HG03025 (cell line): ENCODE results near the gene SCARB1.
"Not testable (repeated sequence)": the region's sequence is repeated elsewhere in the genome, so short reads cannot be mapped to it uniquely, and the experiment has no call there.

ENCODE experiments used
- ATAC-seq: cut with Tn5 transposase; IDR thresholded peaks from one replicate; pipeline ENCODE4 v1.9.1; 2021; ENCODE audit warnings: mild to moderate bottlenecking, moderate library complexity; ENCODE audit not compliant: unreplicated experiment, low FRiP score

Gene SCARB1

DNA sequence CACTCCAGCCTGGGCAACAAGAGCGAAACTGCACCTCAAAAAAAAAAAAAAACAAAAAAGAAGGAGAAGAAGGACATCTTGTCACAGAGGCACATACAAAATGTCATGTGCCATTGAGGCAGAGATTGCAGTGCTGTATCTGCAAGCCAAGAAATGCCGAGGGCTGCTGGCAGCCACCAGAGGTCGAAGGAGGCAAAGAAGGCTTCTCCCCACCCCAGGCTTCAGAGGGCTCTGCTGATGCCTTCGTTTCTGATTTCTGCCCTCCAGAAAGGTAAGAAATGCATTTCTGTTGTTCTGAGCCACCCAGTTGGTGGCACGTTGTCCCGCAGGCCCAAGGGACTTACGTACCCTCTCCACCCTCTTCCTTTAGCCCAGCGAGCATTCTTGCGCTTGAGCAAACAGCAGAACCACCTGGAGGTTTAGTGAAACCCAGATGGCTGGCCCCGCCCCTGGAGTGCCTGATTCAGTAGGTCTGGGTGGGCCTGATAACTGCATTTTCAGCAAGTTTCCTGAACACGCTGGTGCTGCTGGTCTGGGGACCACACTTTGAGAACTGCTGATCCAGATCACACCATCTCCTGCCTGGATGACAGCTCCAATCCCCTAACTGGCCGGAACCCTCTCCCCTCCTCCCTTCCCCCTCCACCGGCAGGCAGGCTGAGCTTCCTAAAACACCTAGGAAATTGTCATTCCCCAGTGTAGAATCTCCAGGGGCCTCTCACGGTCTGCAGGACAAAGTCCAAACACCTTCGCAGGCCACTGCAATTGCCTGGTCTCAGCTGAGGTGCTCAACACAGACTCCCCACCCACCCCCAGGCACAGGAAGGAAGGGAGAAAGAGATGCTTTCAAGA lies 21.1 kb upstream of the SCARB1 start:
- peak; percentile 77 for ATAC-seq

DNA sequence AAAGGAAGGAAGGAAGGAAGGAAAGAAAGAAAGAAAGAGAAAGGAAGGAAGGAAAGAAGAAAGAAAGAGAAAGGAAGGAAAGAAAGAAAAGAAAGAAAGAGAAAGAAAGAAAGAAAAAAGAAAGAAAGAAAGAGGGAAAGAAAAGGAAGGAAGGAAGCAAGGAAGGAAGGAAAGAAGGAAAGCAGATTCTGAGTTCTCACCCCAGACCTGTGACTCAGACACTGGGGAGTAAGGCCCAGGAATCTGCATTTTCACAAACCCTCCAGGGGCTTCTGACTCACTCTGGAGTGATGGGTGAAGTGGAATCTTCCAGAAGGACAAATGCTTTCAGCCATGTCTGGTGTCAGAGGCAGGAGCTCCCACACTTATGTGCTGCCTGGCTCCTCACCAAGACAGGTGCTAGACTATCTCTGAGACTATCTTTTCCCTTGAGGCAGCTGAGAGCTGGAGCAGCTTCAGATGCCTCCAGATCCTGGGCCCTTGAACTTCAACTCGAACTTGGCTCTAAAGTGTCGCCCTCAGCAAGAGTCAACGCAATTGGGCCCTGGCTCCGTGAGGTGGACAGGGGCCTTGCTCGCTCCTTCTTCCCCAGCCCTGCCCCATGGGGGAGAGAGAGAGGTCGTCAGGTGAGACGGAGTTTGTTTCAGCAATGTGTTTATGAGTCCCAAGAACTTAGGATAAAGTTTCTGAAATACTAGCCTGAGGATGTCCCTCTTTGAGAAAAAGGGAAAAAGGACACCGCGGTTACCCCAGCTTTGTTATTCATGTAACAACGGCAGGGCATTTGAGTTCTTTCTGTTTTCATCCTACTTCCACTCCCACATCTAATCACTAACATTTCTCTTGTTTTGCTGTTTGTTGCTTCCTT lies 19.8 kb upstream of the SCARB1 start:
- ATAC-seq = no peak

DNA sequence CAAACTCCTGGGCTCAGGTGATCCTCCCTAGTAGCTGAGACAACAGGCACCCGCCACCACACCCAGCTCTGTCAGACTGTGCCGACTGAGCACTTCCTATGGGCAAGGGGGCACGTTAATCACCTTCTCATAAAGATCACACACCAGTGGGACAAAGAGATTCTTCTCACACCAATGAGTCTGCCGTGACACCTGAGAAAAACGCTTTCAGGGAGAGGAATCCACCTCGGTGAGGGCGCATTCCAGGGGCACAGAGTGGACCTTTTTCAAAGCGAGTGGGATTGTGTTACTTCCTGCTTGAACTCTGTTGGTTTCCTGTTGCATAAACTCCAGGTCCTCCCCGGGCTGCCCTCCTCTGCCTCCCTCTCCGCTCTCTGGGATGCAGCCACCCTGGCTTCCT lies 17.5 kb upstream of the SCARB1 start:
- no peak for ATAC-seq

DNA sequence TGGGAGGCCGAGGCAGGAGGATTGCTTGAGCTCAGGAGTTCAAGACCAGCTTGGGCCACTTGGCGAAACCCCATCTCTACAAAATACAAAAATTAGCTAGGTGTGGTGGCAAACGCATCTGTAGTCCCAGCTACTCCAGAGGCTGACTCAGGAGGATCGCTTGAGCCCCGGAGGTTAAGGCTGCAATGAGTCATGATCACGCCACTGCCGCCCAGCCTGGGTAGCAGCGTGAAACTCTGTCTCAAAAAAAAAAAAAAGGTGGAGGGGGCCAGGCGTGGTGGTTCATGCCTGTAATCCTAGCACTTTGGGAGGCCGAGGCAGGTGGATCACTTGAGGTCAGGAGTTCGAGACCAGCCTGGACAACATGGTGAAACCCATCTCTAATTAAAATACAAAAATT lies 16.7 kb upstream of the SCARB1 start:
- not testable (repeated sequence) for ATAC-seq

DNA sequence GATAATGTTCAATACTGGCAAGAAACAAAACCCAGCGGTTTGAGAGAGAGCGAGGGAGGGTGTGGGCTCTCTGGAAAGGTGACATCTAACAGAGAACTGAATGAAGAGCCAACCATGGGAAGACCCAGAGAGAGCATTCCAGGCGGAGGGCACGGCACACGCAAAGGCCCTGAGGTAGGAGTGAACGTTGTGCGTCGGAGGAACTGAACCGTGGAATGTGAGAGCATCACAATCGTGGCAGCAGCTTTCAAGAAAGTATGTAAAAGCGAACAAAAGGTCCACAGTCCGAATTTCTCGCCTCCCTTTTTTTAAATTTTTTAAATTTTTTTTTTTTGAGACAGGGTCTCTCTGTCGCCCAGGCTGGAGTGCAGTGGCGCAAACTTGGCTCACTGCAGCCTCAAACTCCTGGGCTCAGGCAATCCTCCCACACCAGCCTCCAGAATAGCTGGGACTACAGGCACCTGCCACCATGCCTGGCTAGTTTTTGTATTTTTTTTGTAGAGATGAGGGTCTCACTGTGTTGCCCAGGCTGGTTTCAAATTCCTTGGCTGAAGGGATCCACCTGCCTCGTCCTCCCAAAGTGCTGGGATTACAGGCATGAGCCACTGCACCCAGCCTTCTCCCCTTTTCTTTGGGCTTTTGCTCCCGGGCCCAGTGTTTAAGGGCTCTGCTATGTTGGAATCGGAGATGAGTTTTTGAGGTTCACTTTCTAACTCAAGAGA lies 15.3 kb upstream of the SCARB1 start:
- ATAC-seq = no peak

DNA sequence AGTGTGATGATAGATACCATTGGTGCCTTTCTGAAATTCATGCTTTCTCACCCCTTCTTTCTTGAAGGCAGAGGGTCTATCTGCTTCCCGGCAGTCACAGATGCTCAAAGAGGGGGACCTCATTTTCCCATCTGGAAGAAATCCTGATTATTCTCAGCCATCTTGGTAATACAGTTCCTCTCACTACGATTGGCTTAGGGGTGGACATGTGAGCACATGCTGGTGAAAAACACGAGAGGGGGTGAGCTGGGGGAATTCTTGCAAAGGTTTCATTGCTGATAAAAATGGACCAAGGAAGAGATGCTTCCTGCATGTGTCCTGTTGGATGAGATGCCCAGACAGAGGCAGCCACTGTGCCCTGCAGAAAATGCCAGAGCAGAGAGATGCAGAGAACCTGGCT lies 13.8 kb upstream of the SCARB1 start:
- no peak for ATAC-seq

DNA sequence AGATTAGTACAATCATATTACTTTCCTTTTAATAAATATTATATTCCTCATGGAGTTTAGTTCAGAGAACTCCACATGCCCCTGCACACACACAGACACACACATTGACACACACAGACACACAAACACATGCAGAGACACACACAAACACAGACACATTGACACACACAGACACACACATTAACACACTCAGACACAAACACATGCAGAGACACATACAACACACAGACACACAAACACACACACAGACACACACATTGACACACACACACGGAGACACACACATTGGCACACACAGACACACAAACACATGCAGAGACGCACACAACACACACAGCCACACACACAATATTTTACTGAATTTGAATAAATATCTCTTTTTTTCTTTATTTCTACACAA lies 12.5 kb upstream of the SCARB1 start:
- ATAC-seq = no peak

DNA sequence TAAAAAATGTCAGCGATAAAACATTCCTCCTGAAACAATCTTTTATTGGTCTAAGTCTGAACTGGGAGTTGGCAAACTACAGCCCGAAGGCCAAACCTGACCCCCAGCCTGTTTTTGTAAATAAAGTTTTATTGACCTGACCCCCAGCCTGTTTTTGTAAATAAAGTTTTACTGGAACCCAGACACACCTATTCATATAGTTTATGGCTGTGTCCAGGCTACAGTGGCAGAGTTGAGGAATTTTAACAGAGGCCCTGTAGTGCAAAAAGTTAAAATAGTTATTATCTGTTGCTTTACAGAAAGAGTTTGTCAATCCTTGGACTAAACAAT lies 12.1 kb upstream of the SCARB1 start:
- no peak for ATAC-seq

DNA sequence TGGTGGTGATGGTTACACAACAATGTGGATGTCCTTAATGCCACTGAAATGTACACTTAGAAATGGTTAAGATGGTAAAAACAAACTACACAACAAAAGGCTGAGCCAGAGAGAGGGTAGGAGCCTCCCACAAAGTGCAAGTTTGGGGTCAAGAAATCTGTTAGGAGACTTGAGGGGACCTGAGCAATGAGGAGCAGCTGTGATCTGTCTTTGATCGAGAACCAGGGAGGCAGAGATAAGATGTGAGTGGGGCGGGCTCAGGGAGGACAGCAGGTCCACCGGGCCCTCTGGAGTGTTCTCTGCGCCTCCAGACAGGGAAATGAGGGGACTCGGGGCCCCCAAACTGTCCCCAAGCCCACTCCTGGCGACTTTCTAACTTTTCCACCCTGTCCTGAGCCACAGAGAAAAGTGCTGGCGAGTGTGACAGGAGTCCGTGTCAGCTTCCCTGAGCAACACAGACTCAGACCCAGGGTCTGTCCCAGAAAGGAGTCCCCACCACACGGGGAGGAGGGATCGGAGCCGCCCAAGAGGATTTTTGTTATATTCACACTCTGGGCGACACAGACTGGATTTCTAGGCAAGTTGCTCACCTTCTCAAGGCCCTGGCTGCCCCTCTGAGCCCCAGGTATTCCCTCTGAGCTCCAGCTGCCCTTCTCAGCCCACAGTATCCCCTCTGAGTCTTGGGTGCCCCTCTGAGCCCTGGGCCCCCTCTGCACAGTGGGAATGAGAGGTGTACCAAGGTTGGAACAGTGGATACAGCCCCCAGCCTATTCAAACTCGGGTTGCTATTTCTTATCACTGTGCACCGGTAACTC lies 11.5 kb upstream of the SCARB1 start:
- ATAC-seq = no peak

DNA sequence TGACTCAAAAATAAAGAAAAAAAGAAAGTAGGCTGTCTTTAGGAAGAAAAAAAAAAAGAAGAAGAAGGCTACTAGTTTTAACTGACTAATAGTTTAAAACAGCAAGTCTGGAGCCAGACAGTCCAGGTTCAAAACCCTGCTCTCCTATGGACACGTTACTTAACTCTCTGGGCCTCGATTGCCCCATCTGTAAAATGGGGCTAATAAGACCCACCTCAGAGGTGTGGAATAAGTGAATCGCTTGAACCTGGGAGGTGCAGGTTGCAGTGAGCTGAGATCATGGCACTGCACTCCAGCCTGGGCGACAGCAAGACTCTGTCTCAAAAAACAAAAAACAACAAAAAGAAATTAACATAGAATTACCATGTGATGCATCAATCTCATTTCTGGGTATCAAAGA lies 10.5 kb upstream of the SCARB1 start:
- ATAC-seq = no peak

DNA sequence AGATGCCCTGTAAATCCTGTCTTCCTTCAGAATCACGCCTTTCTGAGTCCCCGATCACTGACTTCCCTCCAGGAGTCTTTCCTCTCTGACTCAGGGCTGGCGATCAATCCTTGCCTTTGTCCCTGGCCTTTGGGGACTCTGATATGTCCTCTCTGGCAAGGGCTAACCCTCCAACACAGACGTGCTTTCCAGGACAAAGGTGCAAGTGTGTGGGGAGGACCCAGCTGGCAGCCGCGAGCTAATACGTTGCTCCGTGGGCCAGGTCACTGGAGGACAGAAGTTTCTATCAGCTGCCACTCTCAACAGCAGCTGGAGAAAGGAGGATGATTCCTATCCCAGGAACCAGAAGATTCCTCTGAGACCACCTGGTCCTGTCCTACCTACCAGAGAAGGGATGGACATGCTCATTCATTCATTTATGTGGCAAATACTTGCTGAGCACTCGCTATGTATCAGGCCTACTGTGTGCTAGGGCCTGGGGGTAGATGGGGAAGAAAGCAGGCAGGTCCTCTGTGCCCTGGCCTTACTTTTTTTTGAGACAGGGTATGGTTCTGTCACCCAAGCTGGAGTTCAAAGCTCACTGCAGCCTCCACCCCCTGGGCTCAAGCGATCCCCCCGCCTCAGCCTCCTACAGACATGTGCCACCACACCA lies 8.5 kb upstream of the SCARB1 start:
- no peak for ATAC-seq

DNA sequence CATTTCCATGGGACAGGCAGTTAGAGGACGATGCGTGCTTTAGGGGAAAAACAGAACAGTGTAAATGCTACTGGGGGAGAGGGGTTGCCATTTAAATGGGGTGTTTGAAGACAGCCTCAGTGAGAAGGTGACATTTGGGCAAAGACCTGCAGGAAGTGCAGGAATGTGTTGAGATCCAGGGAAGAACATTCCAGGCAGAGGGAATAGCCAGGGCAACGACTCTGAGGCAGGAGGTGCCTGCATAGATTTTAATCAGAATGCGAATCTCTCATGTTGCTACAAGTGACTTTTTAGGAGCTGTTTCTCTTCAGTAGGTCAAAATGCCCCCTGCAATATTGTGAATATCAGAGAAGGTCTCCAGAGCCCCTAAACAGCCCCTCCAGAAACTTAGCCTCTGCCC lies 7.6 kb upstream of the SCARB1 start:
- no peak for ATAC-seq

DNA sequence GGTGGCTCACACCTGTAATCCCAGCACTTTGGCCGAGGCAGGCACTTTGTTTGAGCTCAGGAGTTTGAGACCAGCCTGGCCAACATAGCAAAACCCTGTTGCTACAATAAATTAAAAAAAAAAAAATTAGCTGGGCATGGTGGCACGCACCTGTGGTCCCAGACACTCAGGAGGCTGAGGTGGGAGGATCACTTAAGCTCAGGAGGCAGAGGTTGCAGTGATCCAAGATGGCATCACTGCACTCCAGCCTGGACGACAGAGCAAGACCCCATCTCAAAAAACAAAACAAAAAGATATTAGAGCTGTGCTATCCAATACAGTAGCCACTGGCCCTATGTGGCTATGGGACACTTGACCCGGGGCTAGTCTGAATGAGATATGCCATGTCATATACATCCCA lies 6.9 kb upstream of the SCARB1 start:
- no peak for ATAC-seq

DNA sequence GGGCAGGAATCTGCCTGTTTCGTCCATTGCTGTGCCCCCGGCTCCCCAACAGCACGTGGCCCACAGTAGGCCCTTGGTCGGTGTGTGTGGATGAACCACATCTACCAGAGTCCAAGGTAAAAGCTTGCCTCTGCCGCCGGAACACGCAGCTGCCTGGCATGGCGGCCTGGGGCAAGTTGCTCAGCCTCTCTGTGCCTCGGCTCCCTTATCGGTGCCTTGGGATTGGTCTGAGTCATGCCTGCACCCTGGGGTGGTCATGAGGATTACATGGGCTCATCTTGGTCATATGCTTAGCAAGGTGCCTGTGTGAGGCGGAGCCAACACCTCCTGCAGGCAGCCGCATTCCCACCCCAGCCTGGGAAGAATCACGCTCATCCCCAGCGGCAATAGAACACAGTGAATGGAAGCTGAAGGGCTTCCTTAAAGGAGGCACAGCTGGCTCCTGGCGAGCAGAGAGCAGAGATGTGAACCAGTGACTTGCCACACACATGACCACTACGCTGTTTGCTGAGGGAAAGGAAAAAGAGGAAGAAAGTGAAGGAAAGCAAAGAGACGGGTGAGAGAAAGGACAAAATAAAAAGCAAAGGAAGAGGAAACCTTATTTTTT lies 5.5 kb upstream of the SCARB1 start:
- no peak for ATAC-seq

DNA sequence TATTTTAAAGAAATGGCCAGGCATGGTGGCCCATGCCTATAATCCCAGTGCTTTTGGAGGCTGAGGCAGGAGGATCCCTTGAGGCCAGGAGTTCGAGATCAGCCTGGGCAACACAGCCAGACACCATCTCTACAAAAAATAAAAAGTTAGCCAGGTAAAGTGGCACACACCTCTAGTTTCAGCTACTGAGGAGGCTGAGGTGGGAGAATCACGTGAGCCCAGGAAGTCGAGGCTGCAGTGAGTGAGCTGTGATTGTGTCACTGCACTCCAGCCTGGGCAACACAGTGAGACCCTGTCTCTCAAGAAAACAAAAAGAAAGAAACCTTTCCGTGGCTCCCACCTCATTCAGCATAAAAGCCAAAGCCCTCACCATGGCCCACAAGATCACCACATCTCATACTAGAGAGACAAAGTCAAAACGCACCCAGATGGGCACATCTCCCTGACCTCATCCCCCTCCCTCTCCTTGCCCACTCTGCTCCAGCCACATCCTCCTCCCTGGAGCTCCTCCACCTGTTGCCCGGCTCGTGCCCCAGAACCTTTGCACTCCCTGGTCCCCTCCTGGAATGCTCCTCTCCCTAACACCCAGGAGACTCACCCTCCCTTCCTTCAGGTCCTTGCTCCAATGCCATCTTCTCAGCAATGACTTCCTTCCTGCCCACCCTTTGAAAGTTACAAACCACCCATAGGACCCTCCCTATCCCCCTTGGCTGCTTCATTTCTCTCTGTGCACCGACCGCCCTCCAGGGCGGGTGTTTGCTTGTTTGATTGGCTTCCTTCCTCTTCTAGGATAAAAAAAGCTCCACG lies 4.8 kb upstream of the SCARB1 start:
- no peak for ATAC-seq

DNA sequence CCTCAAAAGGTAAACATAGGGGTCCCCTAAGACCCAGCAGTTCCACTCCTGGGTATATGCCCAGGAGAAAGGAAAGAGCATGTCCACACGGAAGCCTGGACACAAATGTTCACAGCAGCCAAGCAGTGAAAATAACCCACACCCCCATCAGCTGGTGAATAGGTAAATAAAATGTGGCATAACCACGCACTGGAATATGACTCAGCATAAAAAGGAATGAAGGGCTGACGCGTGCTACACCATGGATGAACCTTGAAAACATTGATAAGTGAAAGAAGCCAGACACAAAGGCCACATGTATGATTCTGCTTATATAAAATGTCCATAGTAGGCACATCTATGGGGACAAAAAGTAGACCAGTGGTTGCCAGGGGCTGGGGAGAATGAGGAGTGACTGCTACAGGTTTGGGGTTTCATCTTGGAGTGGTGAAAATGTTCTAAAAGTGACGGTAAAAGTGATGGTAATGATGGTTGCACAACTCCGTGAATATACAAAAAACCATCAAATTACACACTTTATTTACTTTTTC lies 3.8 kb upstream of the SCARB1 start:
- no peak for ATAC-seq

DNA sequence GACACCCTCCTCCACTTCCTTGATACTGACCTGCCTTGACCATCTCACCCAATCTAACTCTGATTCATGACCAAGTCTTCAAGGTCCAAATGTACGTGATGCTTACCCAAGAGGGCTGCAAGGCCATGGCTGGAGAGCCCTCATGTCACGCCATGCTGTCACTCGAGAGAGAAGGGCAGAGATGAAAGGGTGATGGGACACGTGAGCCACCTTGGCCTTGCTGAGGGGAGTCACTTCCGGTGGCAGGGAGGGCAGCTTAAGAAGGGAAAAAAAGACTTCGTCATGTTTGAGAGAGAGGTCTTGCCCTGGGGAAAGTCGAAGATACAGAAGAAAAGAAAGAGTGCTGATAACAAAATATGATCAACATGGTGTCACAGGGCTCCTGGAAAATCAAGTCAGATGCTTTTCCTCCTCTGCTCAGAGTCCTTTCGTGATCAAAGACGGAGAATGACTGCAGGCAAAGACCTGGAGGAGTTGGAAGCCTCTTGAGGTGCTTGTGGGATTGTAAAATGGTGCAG lies 3.3 kb upstream of the SCARB1 start:
- ATAC-seq = no peak

DNA sequence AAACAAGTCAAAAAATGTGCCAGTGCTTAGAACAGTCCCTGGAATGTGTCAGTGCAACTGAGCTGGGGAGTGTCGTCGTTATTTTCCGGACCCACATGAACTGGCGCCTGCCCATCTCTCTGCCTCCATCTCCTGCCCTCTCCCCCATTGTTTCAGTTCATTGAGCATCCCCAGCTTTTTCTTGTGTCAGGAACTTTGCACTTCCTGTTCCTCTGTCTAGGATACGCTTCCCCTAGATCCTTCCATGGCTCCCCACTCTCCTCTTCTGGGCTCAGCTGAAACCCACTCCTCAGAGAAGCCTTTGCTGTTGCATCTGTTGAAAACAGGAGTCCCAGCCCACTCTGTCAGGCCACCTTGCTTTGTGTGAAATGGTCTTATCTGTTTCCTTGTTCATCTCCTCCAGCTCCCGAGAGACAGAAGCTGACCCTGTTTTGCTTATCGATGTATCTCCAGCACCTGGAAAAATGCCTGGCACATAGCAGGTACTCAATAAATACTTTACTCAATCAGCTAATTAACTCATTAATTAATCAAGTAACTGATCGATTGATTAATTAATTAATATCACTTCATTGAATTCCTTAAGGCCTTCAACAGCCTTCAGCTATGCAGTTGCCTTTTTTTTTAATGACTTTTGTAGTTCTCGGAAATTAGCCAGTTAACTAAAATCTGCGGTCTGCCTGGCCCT lies 2.7 kb upstream of the SCARB1 start:
- ATAC-seq = no peak
